DMS 273 treated with DMSO at 0.1 percent for 48 hours (cell line): ENCODE results near the gene SEL1L3.

ENCODE experiments used
- DNase-seq: peaks from one replicate; lab custom pipeline; 2025; lab: John Stamatoyannopoulos, UW

SEL1L3 gene

DNA sequence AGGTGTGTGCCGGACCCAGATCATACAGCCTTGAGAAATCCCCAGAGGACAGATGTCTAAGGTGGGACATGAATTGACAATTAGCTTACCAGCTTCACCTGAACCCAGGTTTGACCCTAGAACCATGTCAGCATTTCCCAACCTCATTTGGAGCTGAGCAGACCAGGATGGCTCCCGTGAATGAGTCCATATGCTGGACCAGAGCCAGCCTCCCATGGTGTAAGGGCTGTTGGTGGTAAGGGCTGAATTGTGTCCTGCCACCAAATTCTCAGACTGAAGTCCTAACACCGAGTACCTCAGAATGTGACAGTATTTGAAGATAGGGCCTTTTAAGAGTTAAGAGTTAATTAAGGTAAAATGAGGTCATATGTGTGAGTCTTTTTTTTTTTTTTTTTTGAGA is 118.8 kb downstream of the SEL1L3 start:
- DNase-seq: no peak

DNA sequence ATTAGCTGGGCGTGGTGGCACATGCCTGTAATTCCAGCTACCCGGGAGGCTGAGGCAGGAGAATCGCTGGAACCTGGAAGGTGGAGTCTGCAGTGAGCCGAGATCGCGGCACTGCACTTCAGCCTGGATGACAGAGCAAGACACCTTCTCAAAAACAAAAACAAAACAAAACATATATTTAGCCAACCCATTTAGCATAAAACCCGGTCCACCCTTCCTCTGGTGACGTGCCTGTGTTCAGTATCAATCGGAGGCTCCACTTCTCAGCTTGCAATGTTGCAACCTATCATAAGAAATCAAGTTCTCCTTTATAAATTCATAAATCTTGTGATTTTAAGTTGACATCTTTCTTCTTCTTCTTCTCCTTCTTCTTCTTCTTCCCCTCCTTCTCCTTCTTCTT is 133.2 kb downstream of the SEL1L3 start:
- no peak for DNase-seq

GRCh38 chr4:25728886-25729285 is 133.9 kb downstream of the SEL1L3 start:
- DNase-seq: no peak

DNA sequence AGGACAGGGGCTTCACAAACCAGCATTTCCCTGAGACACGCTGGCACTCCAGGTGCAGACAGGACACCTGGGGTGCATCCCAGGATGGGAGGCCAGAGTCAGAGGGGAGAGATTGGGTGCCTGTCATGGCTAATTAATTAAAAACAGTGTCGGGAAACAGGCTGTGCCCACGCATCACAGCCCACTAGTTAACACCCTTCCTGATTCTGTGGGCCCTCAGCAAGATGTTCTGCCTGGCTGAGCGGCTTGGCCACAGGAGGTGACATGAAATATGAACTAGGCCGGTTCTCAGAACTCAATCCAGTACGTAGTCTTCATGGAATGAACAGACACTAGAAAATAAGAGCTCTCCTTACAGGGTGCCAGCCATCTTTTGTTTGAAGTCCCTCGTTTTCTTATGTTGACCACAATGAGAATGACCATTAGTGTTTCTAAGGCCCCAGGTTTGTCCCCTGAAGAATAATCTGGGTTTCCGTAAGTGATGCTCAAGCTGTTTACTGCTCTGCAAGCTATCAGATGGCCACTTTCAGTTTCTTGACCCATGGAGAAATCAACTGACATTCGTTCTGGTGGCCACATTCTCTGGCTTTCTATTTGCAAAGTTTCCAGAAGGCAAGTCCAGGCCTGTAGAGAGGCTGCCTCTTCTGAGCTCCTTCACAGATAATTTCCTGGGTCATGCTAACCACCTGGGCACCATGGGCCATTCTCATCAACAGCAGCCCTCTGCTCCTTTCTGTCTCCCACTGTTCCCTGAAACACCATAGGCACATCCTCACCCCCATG is 134.9 kb downstream of the SEL1L3 start:
- no peak for DNase-seq

- no peak for DNase-seq
These were observed 136.9 kb downstream of the SEL1L3 start for GRCh38 chr4:25725870-25726269.

DNA sequence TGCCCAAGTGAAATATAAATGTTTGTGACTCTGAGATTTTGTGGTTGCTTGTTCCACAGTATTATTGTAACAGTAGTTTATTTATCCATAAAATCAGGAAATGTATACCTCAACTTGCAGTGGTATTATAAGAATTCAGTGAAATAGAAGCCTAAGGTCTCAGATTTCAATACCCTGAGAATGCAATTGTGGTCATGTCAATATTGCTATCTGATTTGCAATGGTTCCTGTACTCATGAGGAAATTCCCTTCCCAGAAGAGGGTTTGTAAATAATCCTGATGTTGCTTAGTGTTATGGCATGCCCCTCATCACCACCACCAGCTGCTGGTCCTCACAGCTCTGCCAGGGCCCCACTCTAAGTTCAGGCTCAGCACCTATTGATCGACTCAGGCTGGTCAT is 139.4 kb downstream of the SEL1L3 start:
- no peak for DNase-seq

DNA sequence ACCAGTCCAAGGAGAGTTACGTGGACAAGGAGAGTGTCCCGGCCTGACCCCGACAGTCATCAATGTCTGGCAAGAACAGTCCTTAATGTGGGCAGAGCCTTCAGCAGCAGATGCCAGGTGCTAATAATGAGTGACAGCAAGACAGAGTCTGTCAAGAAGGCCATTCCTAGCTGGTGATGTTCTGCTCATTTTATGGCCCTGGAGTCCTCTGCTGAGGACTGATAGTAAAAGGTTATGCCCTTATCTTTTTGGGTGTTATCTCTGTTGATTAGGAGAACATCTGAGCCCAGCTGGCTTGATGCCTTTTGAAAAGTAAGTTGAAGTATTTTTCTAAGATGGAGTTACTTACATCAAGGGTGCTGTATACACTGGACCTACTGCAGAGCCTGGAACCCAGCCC is 139.8 kb downstream of the SEL1L3 start:
- no peak for DNase-seq

GRCh38 chr4:25713812-25714211 is 149.0 kb downstream of the SEL1L3 start:
- no peak for DNase-seq

DNA sequence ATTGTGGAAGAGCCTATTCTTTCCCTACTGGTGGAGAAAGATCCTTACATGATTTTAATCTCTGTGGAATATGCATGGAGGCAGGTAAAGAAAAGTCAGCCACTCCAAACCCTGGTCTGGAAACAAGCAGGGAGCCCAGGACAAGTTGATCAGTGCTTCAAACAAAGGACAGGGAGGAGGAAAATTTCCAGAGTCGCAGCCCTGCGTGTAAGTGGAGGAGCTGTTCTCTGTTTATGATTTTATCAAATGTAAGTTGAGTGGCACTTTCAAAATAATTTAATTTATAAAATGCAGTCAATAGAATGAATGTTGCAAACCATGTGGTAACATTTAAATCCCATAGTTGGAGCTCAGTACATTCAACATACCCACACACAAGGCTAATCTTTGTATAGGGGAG is 150.2 kb downstream of the SEL1L3 start:
- no peak for DNase-seq

- DNase-seq: no peak
These were observed 152.2 kb downstream of the SEL1L3 start for GRCh38 chr4:25710637-25711036.

GRCh38 chr4:25704516-25704915 is 158.3 kb downstream of the SEL1L3 start:
- no peak for DNase-seq

DNA sequence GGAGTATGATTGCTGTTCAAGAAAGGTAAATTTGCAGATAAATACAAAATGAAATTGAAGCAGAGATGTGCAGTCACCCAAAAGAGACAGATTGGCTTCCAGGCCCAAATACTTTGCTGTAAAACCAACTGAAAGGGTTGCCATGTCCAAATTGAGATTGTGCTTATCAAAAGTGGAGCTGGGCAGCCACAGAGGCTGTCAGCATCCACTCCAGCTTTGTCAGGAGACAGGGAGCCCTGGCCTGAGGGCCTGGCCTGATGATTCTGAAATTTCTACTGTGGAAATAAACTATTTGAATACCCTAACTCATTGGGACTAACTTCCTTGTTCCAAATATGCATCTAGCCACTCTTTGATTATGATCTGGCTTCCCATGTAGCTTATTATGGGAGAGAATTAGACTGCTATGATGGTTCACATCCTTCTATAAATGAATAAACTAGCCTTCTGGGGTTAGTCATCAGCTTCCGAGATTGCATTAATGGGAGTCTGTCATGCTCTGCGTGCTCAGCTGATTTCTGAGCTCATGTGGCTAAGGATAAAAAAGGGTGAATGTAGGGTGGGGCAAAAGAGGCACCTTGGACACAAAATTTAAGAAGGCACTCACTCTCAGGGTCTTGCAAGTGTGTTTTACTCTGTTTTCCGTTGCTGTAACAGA is 158.9 kb downstream of the SEL1L3 start:
- no peak for DNase-seq

DNA sequence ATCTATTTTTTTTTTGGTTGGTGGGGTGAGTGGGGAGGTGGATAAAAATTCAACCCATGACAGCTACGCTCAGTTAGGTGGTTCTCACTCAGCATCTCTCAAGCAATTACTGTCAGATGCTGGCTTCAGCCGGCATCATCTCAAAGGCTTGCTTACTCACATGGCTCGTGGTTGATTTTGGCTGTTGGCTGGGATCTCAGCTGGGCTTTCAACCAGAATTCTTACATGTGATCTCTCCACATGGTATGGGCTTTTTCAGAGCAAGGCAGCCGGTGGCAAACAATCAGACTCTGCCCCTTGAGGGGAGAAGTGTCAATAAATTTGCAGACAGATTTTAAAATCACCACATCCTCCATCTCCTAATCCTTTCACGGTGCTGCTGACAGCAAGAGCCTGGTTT is 159.9 kb downstream of the SEL1L3 start:
- no peak for DNase-seq

DNA sequence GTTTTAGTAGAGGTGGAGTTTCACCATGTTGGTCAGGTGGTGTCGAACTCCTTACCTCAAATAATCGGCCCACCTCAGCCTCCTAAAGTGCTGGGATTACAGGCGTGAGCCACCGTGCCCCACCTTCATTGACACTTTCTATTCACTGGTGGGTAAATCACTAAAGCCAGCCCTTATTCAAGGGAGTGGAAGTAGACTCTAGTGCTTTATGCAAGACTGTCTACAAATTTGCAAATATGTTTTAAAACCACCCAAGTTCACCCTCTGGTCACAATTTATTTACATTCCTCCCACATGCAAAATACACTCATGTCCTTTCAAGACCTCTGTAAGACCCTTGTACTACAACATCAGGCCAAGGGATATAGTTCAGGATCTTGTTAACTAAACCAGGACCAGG is 162.1 kb downstream of the SEL1L3 start:
- DNase-seq: no peak

DNA sequence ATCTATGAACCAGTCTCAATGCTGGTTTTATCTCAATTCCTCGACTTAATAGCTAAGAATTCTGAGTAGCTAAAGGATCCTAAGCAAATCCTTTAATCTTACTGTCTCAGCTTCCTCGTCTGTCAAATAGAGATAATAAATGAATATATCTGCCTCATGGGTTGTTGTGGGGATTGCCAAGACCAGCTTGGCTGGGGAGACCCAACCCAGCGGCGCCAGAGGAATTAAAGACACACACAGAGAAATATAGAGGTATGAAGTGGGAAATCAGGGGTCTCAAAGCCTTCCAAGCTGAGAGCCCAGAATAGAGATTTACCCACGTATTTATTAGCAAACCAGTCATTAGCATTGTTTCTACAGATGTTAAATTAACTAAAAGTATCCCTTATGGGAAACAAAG is 165.3 kb downstream of the SEL1L3 start:
- no peak for DNase-seq
